GM12873 (cell line): Measurements from ENCODE around the gene MS4A4A.

Experiments used
- CTCF ChIP-seq: IDR thresholded peaks from 2 replicates; pipeline ENCODE4 v1.5.1; 2012; ENCODE audit warnings: low read depth, mild to moderate bottlenecking, moderate library complexity, low read length, control low read depth; ENCODE audit not compliant: insufficient read depth; ENCODE audit errors: missing control alignments

Gene MS4A4A

GRCh38 chr11:60305906-60306619, 25.6 kb downstream of the MS4A4A start:
- no peak for TF ChIP-seq CTCF

- TF ChIP-seq CTCF, result no peak
Measured at GRCh38 chr11:60307507-60308195, 27.2 kb downstream of the MS4A4A start.

GRCh38 chr11:60310407-60310998, 30.0 kb downstream of the MS4A4A start:
- TF ChIP-seq CTCF, result no peak

- no peak for TF ChIP-seq CTCF
Measured at GRCh38 chr11:60314635-60315321, 34.3 kb downstream of the MS4A4A start.

- TF ChIP-seq CTCF, result no peak
Measured at GRCh38 chr11:60315871-60316270, 35.4 kb downstream of the MS4A4A start.

- TF ChIP-seq CTCF, result no peak
Measured at GRCh38 chr11:60316317-60316716, 35.9 kb downstream of the MS4A4A start.

- no peak for TF ChIP-seq CTCF
Measured at GRCh38 chr11:60318726-60319125, 38.3 kb downstream of the MS4A4A start.
